GM23338 (cell line): ENCODE results near the gene JARID2. TPM values are rescaled to one million over a fixed set of nuclear protein-coding genes. Genes with fewer than 3 reads are reported as not detected.

Experiments used
- ATAC-seq: fragments of 200-7000 bp; cut with Tn5 transposase; 3 replicates; pipeline ENCODE4 v1.9.1; 2020
- DNase-seq: peaks from one replicate; pipeline ENCODE4 v3.0.0-alpha.2; 2015; ENCODE audit warnings: low spot score
- H2AFZ ChIP-seq: fragments of 200-600 bp; sonication (generic); 2 replicates; pipeline ENCODE4 v1.8.0; 2016; ENCODE audit warnings: antibody characterized with exemption, mild to moderate bottlenecking, moderate library complexity
- H3F3A ChIP-seq: fragments of 200-600 bp; sonication (generic); replicated peaks from 2 replicates; pipeline ENCODE4 v1.8.0; 2017; ENCODE audit warnings: antibody characterized with exemption, mixed run types, low read depth
- H3K27ac ChIP-seq: fragments of 200-600 bp; sonication (generic); 2 replicates; pipeline ENCODE4 v1.6.1; 2016; ENCODE audit warnings: low read depth
- H3K27me3 ChIP-seq: fragments of 200-600 bp; sonication (generic); 2 replicates; pipeline ENCODE4 v1.8.0; 2016; ENCODE audit warnings: mild to moderate bottlenecking, mixed run types, moderate library complexity; ENCODE audit not compliant: insufficient read depth
- H3K36me3 ChIP-seq: fragments of 200-600 bp; sonication (generic); 2 replicates; pipeline ENCODE4 v1.8.0; 2016; ENCODE audit warnings: mild to moderate bottlenecking; ENCODE audit not compliant: insufficient read depth
- H3K4me1 ChIP-seq: fragments of 200-600 bp; sonication (generic); 2 replicates; pipeline ENCODE4 v1.8.0; 2016; ENCODE audit warnings: mild to moderate bottlenecking, moderate library complexity; ENCODE audit not compliant: insufficient read depth
- H3K4me2 ChIP-seq: fragments of 200-600 bp; sonication (generic); 2 replicates; pipeline ENCODE4 v1.7.1; 2017; ENCODE audit warnings: mixed run types
- H3K4me3 ChIP-seq: fragments of 200-600 bp; sonication (generic); 2 replicates; pipeline ENCODE4 v1.6.1; 2016; ENCODE audit warnings: mixed run types
- H3K79me2 ChIP-seq: fragments of 200-600 bp; sonication (generic); replicated peaks from 2 replicates; pipeline ENCODE4 v1.8.0; 2017; ENCODE audit warnings: mild to moderate bottlenecking; ENCODE audit not compliant: insufficient read depth
- H3K9me2 ChIP-seq: fragments of 200-600 bp; sonication (generic); 2 replicates; pipeline ENCODE4 v1.8.0; 2017; ENCODE audit not compliant: insufficient read depth
- H4K20me1 ChIP-seq: fragments of 200-600 bp; sonication (generic); replicated peaks from 2 replicates; pipeline ENCODE4 v1.8.0; 2017; ENCODE audit warnings: mild to moderate bottlenecking; ENCODE audit not compliant: insufficient read depth
- H3K27ac Mint-ChIP-seq: 2 replicates; pipeline ENCODE4 v1.8.0; 2020; ENCODE audit warnings: inconsistent platforms, mild to moderate bottlenecking, moderate library complexity, mixed read lengths
- H3K27me3 Mint-ChIP-seq: 3 replicates; pipeline ENCODE4 v1.8.0; 2022; ENCODE audit warnings: low read depth, mild to moderate bottlenecking, moderate library complexity, mixed read lengths, inconsistent platforms; ENCODE audit not compliant: insufficient read depth, poor library complexity
- H3K36me3 Mint-ChIP-seq: 3 replicates; pipeline ENCODE4 v1.8.0; 2021; ENCODE audit warnings: low read depth, mild to moderate bottlenecking, inconsistent platforms, moderate library complexity, mixed read lengths
- H3K4me1 Mint-ChIP-seq: 3 replicates; pipeline ENCODE4 v1.8.0; 2020; ENCODE audit warnings: mild to moderate bottlenecking, inconsistent platforms, mixed read lengths
- H3K4me3 Mint-ChIP-seq: 3 replicates; pipeline ENCODE4 v1.8.0; 2021; ENCODE audit warnings: moderate library complexity, mild to moderate bottlenecking, inconsistent platforms, mixed read lengths
- H3K9me3 Mint-ChIP-seq: 3 replicates; pipeline ENCODE4 v1.8.0; 2020; ENCODE audit warnings: moderate library complexity, mild to moderate bottlenecking, inconsistent platforms, mixed read lengths
- CREB1 ChIP-seq: fragments of 250-450 bp; sonication (Bioruptor Pico); IDR thresholded peaks from 2 replicates; pipeline ENCODE4 v1.5.0; 2020; ENCODE audit warnings: low read depth, mild to moderate bottlenecking, moderate library complexity
- EZH2phosphoT487 ChIP-seq: fragments of 200-600 bp; sonication (generic); IDR thresholded peaks from one replicate; pipeline ENCODE4 v1.8.1; 2018; ENCODE audit warnings: antibody characterized with exemption; ENCODE audit not compliant: unreplicated experiment
- NANOG ChIP-seq: IDR thresholded peaks from 2 replicates; pipeline ENCODE4 v1.6.1; 2016; ENCODE audit warnings: antibody characterized with exemption, borderline replicate concordance
- POLR2AphosphoS5 ChIP-seq: IDR thresholded peaks from 2 replicates; pipeline ENCODE4 v1.6.1; 2016; ENCODE audit warnings: antibody characterized with exemption, low read depth
- STAT1 ChIP-seq: IDR thresholded peaks from one replicate; pipeline ENCODE4 v1.6.1; 2016; ENCODE audit warnings: antibody characterized with exemption; ENCODE audit not compliant: unreplicated experiment
- ZNF114 ChIP-seq: fragments of 250-450 bp; sonication (Bioruptor Pico); IDR thresholded peaks from 2 replicates; pipeline ENCODE4 v1.5.0; 2020; ENCODE audit warnings: mild to moderate bottlenecking, moderate library complexity
- ZNF331 ChIP-seq: fragments of 250-450 bp; sonication (Bioruptor Pico); IDR thresholded peaks from 2 replicates; pipeline ENCODE4 v1.5.0; 2020; ENCODE audit warnings: low read depth, mild to moderate bottlenecking, moderate library complexity
- polyA plus RNA-seq: library from polyadenylated mRNA; unstranded; fragments of >200 nt; fragmentation: Nextera tagmentation; extraction: Ambion mirVana; gene quantifications from 2 replicates; pipeline ENCODE4 v1.2.1, GENCODE V29; 2016
- total RNA-seq: library from RNA; depleted of rRNA; stranded (reverse); fragments of >200 nt; shearing (Covaris generic); gene quantifications from 2 replicates; pipeline ENCODE4 v1.2.3, GENCODE V29; 2014
- TF ChIP-seq, protein P1 (sequence below), 2 experiments: fragments of 200-600 bp in 1 of 2; sonication (generic) in 1 of 2; conservative IDR thresholded peaks; 2 replicates each; pipeline versions ENCODE4 v1.5.1 to v1.6.1; 2016 to 2017; ENCODE audit warnings: antibody characterized with exemption in 2 of 2, low read depth in 2 of 2, mild to moderate bottlenecking in 2 of 2, moderate library complexity in 1 of 2
- TF ChIP-seq, protein P2 (sequence below): IDR thresholded peaks from 2 replicates; pipeline ENCODE4 v1.6.1; 2016; ENCODE audit warnings: antibody characterized with exemption
- TF ChIP-seq, protein P3 (sequence below): fragments of 250-450 bp; sonication (Bioruptor Pico); IDR thresholded peaks from 2 replicates; pipeline ENCODE4 v1.5.0; 2020; ENCODE audit warnings: mild to moderate bottlenecking, moderate library complexity

The JARID2 gene
- total and polyA plus RNA-seq, 2 experiments from 2014 or later = 92.8 to 196 TPM

DNA sequence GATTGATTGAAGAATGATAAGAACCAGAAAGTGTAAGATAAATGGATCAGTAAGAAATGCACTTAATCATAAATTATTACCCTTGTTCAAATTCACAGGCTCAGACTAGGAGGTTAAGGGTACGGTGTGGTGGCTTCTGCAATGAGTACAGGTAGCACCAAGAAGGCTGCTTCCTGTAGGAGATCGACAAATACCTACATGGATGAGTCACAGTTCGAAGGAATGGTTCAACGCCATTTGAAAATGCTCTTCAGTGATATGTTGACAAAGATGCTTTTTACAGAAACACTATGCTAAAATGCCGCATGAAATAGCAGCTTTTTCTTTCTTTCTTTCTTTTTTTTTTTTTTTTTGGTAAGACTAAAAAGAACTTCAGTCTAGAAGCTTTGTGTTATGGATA lies 300.7 kb downstream of the JARID2 start (continued):
- TF ChIP-seq, protein P1, sequence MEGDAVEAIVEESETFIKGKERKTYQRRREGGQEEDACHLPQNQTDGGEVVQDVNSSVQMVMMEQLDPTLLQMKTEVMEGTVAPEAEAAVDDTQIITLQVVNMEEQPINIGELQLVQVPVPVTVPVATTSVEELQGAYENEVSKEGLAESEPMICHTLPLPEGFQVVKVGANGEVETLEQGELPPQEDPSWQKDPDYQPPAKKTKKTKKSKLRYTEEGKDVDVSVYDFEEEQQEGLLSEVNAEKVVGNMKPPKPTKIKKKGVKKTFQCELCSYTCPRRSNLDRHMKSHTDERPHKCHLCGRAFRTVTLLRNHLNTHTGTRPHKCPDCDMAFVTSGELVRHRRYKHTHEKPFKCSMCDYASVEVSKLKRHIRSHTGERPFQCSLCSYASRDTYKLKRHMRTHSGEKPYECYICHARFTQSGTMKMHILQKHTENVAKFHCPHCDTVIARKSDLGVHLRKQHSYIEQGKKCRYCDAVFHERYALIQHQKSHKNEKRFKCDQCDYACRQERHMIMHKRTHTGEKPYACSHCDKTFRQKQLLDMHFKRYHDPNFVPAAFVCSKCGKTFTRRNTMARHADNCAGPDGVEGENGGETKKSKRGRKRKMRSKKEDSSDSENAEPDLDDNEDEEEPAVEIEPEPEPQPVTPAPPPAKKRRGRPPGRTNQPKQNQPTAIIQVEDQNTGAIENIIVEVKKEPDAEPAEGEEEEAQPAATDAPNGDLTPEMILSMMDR (conservative IDR thresholded peaks at IDR 0.05; ENCODE audit: low read depth in 2 of 2) = no peak

GRCh38 chr6:15547400-15547799 lies 301.5 kb downstream of the JARID2 start:
- no peaks in the 10 kb centered on the region for H3K36me3 ChIP-seq
- ATAC-seq (no peak), DNase-seq (no peak)
- no peaks in the 10 kb centered on the region for H3F3A ChIP-seq
- no peak for TF ChIP-seq CREB1
- no peak for TF ChIP-seq POLR2AphosphoS5
- TF ChIP-seq, protein P2, sequence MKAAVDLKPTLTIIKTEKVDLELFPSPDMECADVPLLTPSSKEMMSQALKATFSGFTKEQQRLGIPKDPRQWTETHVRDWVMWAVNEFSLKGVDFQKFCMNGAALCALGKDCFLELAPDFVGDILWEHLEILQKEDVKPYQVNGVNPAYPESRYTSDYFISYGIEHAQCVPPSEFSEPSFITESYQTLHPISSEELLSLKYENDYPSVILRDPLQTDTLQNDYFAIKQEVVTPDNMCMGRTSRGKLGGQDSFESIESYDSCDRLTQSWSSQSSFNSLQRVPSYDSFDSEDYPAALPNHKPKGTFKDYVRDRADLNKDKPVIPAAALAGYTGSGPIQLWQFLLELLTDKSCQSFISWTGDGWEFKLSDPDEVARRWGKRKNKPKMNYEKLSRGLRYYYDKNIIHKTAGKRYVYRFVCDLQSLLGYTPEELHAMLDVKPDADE = no peak
- no peak for TF ChIP-seq NANOG
- no peak for TF ChIP-seq EZH2phosphoT487
- TF ChIP-seq ZNF331 (CRISPR knock-in tag) = no peak
- no peak for TF ChIP-seq STAT1
- TF ChIP-seq, protein P1 (conservative IDR thresholded peaks at IDR 0.05; ENCODE audit: low read depth in 2 of 2) = no peak
- TF ChIP-seq, protein P3, sequence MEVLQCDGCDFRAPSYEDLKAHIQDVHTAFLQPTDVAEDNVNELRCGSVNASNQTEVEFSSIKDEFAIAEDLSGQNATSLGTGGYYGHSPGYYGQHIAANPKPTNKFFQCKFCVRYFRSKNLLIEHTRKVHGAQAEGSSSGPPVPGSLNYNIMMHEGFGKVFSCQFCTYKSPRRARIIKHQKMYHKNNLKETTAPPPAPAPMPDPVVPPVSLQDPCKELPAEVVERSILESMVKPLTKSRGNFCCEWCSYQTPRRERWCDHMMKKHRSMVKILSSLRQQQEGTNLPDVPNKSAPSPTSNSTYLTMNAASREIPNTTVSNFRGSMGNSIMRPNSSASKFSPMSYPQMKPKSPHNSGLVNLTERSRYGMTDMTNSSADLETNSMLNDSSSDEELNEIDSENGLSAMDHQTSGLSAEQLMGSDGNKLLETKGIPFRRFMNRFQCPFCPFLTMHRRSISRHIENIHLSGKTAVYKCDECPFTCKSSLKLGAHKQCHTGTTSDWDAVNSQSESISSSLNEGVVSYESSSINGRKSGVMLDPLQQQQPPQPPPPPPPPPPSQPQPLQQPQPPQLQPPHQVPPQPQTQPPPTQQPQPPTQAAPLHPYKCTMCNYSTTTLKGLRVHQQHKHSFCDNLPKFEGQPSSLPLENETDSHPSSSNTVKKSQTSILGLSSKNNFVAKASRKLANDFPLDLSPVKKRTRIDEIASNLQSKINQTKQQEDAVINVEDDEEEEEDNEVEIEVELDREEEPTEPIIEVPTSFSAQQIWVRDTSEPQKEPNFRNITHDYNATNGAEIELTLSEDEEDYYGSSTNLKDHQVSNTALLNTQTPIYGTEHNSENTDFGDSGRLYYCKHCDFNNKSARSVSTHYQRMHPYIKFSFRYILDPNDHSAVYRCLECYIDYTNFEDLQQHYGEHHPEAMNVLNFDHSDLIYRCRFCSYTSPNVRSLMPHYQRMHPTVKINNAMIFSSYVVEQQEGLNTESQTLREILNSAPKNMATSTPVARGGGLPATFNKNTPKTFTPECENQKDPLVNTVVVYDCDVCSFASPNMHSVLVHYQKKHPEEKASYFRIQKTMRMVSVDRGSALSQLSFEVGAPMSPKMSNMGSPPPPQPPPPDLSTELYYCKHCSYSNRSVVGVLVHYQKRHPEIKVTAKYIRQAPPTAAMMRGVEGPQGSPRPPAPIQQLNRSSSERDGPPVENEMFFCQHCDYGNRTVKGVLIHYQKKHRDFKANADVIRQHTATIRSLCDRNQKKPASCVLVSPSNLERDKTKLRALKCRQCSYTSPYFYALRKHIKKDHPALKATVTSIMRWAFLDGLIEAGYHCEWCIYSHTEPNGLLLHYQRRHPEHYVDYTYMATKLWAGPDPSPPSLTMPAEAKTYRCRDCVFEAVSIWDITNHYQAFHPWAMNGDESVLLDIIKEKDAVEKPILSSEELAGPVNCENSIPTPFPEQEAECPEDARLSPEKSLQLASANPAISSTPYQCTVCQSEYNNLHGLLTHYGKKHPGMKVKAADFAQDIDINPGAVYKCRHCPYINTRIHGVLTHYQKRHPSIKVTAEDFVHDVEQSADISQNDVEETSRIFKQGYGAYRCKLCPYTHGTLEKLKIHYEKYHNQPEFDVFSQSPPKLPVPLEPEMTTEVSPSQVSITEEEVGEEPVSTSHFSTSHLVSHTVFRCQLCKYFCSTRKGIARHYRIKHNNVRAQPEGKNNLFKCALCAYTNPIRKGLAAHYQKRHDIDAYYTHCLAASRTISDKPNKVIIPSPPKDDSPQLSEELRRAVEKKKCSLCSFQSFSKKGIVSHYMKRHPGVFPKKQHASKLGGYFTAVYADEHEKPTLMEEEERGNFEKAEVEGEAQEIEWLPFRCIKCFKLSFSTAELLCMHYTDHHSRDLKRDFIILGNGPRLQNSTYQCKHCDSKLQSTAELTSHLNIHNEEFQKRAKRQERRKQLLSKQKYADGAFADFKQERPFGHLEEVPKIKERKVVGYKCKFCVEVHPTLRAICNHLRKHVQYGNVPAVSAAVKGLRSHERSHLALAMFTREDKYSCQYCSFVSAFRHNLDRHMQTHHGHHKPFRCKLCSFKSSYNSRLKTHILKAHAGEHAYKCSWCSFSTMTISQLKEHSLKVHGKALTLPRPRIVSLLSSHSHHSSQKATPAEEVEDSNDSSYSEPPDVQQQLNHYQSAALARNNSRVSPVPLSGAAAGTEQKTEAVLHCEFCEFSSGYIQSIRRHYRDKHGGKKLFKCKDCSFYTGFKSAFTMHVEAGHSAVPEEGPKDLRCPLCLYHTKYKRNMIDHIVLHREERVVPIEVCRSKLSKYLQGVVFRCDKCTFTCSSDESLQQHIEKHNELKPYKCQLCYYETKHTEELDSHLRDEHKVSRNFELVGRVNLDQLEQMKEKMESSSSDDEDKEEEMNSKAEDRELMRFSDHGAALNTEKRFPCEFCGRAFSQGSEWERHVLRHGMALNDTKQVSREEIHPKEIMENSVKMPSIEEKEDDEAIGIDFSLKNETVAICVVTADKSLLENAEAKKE (CRISPR knock-in tag) = no peak
- TF ChIP-seq ZNF114 (CRISPR knock-in tag) = no peak
- no peaks in the 10 kb centered on the region for H3K27me3 ChIP-seq
- H3K27me3 Mint-ChIP-seq = peaks cover 4% of the 10 kb centered on the region
- H3K4me3 ChIP-seq = no peak overlapping the region
- peaks cover 27% of the 10 kb centered on the region for H3K4me1 ChIP-seq
- H3K36me3 Mint-ChIP-seq = peaks cover 15% of the 10 kb centered on the region
- H4K20me1 ChIP-seq = no peaks in the 10 kb centered on the region
- no peaks in the 10 kb centered on the region; the same call in 1 of the 2 replicates for H3K9me2 ChIP-seq
- no peak overlapping the region for H3K4me3 Mint-ChIP-seq
- no peaks in the 10 kb centered on the region for H3K79me2 ChIP-seq
- H2AFZ ChIP-seq = no peak overlapping the region
- no peak overlapping the region for H3K27ac ChIP-seq
- no peak overlapping the region for H3K27ac Mint-ChIP-seq
- peaks cover 12% of the 10 kb centered on the region for H3K9me3 Mint-ChIP-seq
- H3K4me2 ChIP-seq = no peak overlapping the region
- H3K4me1 Mint-ChIP-seq = peaks cover 32% of the 10 kb centered on the region
